ENCODE data around the gene CLDN6.

The CLDN6 gene

GRCh38 chr16:3008690-3009037 is 9.3 kb downstream of the CLDN6 start:
- no peak for DNase-seq (ENCODE audit: extremely low spot score)
- CTCF ChIA-PET: interaction anchor here (1.2 to 11.8 kb wide), 2 partner anchors 17 to 31 kb away, joined by 3 to 231 read pairs; partner anchors contain the start of genes CLDN6, HCFC1R1, THOC6 and TNFRSF12A
- no peak for TF ChIP-seq CTCF (IDR thresholded peaks at IDR 0.05; ENCODE audit: control extremely low read depth, extremely low read depth, low read depth, missing control alignments)
- POLR2A ChIA-PET: no interaction called here

DNA sequence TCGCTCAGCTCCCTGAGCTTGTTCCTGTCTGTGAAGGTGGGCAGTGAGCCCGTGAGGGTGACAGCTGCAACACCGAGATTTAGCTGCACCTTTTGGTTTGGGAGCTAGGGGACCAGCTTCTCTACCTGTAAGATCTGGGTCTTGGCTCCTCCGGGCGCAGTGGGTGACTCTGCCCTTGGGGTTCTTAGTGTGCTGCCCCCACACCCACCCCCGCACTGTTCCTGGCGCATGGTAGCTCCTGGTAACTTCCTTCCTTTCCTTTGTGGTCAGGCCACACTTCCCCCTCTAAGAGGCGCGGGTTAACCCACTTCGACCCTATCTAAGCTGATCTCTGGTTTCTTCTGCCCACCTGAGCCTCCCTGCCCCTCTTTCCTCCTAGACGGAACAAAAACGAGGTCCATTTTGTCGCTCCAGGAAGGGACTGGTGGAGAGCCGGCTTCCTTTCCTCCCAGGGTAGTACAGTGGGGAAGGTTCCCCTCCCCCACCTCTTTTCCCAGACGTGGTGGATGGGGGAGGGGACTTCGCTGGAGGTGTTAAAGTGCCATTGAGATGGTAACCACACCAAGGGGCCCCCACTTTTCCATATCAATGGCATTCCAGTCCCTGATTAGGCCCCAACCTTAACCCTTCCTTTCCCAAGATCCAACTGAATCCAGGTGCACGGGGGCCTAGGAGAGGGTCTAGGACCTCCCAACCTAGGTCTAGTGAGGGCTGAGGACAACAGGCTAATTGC is 9.9 kb downstream of the CLDN6 start:
- POLR2A ChIA-PET: no interaction called here
- CTCF ChIA-PET: interaction anchor here (1.2 to 11.8 kb wide), 4 partner anchors 18 to 122 kb away, joined by 3 to 231 read pairs (median 4); partner anchors contain the start of genes CLDN6, HCFC1R1, THOC6 and TNFRSF12A
- no peak for TF ChIP-seq CTCF (IDR thresholded peaks at IDR 0.05; ENCODE audit: control extremely low read depth, extremely low read depth, low read depth, missing control alignments)
- no peak for DNase-seq (ENCODE audit: extremely low spot score)

DNA sequence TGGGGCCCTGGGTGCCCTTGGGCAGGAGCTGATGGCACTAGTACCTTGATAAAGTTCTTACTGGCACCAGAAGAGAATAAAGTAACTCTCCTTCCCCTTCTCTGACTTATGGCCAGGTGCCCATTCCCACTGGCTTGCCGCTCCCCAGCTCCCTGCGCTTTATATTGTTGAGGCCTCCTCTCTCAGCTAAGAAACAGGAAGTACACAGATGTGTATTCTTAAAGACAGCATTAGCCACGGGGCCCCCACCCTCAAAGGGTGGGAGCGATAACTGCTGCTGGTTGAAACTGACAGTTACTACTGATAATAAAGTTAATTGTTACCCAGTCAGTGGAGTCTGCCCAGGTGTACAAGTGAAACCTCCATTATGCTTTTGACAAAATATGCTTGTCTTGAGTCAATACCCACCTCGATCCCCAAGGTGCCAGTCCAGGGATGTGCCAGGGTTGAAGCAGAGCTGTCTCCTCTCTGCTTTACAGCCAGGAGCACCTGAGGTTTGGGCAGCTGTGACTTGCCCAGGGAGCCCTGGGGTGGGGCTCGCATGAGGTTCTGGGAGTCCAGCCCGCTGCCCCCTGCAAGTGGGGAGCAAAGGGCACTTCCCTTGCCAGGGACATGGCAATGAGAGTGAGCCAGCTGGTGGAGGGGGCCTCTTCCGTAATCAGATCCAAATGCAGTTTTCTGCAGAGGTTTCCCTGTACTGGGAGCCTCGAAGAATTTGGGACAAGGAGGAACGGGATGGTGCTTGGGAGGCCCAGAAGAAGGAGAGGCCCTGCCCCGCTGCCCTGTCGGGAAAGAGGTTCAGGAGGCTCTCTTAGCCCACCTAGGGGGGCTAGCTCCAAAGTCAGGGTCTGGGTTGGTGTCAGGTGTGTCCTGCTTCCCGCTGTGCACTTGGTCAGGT is 10.7 kb downstream of the CLDN6 start:
- no peak for TF ChIP-seq CTCF (IDR thresholded peaks at IDR 0.05; ENCODE audit: control extremely low read depth, extremely low read depth, low read depth, missing control alignments)
- POLR2A ChIA-PET: no interaction called here
- CTCF ChIA-PET: interaction anchor here (1.2 to 11.8 kb wide), 4 partner anchors 18 to 122 kb away, joined by 3 to 231 read pairs (median 4); partner anchors contain the start of genes CLDN6, HCFC1R1, THOC6 and TNFRSF12A
- no peak for DNase-seq (ENCODE audit: extremely low spot score)

- no peak for TF ChIP-seq CTCF (IDR thresholded peaks at IDR 0.05; ENCODE audit: control extremely low read depth, extremely low read depth, low read depth, missing control alignments)
- ChIA-PET CTCF (interaction anchor here (1.3 to 11.8 kb wide), 3 partner anchors 21 to 124 kb away, joined by 4 to 231 read pairs (median 5); partner anchors contain the start of genes CLDN6, HCFC1R1, THOC6 and TNFRSF12A), POLR2A (no interaction called here)
- DNase-seq (ENCODE audit: extremely low spot score): no peak
Measured at GRCh38 chr16:3004781-3005284, 13.2 kb downstream of the CLDN6 start.

GRCh38 chr16:3004319-3004718 is 13.7 kb downstream of the CLDN6 start:
- ChIA-PET CTCF (interaction anchor here (0.6 to 11.8 kb wide), 6 partner anchors 10 to 126 kb away, joined by 3 to 231 read pairs (median 4); partner anchors contain the start of genes CLDN6, HCFC1R1, THOC6 and TNFRSF12A), POLR2A (interaction anchor here (0.6 kb wide), 1 partner anchor 24 kb away, joined by 4 read pairs; no protein-coding TSS in a partner anchor)
- no peak for DNase-seq (ENCODE audit: extremely low spot score)
- no peak for TF ChIP-seq CTCF (IDR thresholded peaks at IDR 0.05; ENCODE audit: control extremely low read depth, extremely low read depth, low read depth, missing control alignments)

All from GM10248 (cell line).